GM19438 (cell line): Measurements from ENCODE around the gene FAU.

Experiments used
- ATAC-seq: cut with Tn5 transposase; IDR thresholded peaks from one replicate; pipeline ENCODE4 v1.9.1; 2021; ENCODE audit warnings: low read depth; ENCODE audit not compliant: unreplicated experiment

The FAU gene

DNA sequence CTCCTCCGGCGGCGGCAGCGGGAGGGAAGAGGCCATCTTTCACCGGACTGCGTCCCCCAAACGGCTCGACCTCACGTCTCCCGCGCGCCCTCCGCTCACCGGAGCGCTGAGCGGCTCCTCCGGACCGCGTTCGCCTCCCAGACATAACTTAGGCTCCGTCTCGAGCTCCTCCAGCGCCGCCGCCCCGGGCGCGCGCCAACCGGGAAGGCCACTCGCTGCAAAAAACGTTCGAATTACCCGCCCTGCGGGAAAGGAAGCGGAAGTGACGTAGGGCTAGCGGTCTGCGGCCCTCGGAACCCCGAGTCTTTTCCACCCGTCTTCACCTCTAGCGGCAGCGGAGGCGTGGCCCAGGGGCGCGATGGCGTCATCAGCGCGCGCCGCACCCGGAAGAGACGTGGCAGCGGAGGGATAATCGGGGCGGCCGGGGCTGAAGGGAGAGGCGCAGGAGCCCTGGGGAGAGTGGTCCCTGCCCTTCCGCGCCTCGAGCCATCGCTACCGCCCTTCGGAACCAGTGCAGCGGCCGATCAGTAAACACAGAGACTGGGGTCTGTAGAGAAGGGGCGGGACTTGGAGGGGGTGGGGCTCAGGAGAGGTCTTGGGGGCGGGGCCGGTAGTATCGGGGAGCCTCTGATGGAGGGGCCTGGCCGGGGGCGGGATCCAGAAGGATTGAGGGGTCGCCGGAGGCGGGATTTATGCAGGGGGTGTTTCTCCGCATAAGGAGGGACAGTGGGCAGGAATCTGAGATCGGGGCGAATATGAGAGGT, 37.9 kb downstream of the FAU start, which contains the start of the genes CDCA5 and ZFPL1:
TSS of gene CDCA5 (minus strand) at position 207 of the 764 bp plus-strand sequence. CDS start at position 145, 62 bp downstream.
TSS of gene ZFPL1 (plus strand) at position 389 of the 764 bp plus-strand sequence. CDS start 477 bp downstream, outside the sequence.
- peak; percentile 76 for ATAC-seq

DNA sequence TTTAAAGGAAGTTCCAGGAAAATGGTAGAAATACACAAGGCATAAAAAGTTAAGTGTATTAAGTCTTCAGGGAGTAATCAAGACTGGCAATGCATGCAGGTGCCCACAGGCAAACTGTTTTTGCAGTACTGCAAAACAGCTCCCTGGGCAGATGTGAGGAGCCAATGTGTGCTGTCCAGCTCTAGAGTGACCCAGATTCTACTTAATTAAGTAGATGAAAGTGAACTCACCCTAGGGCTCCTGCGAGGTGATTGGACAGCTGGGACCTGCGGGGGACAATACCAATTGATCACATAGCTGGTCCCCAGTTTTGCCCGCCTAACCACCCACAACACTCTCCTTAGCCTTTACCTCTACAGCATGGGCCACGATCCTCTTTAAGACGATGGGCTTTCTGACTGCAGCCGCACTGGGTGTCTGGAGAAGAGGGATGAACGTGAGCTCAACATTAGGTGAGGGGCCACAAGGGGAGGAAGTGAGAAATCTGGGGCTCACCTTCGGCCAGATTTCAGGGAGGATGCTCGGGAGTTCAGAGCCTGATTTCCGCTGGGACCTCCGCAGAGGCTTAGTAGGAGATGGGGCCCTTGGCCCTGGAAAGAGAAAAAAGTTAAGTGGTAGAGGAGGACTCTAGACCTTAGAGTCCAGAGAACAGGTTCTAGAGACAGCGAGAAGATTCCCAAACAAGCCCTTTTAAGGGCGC, 38.6 kb downstream of the FAU start:
- peak; percentile 10 for ATAC-seq

DNA sequence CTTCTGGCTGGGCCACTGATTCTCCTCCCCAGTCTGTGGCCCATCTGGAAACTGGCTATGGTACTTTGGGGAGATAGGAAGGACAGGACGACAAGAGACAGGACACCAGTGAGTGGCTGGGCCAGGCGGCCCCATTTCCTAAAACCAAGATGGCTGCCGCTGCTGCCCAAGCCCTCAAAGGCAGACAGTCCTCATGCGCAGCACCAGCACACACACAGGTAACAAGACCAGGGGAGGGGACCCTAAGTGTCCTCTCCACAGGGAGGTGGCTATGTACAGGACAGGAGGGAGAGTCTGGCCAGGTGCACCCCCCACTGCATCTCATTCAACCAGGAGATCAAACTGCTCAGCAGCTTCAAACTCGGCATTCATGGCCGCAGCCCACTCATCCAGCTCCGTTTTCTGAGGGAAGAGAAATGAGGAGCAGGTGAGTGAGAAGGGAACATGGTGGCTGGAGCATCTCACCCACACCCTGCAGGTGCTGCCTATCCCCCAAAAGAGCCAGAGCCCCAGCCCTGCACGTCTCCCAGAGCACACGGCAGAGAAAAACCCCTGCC, 43.1 kb downstream of the FAU start:
- no peak for ATAC-seq

DNA sequence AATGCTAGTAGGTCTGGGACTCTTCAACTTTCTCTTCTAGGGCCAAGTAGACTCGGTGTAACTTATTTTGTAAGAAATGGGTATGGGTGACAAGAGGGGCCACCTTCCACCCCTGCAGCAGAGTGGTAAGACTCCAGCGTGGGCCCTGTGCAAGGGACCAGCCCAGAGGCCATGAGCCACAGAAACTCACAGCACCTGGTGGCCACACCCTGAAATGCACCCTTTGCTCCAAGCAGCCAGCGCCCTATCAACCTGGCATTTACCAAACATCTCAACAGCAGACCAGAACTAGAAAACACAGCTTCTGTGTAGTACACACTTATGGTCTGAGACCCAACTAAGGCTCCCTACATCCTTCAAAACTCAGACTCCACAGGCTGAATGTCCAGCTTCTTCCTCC, 43.8 kb downstream of the FAU start:
- ATAC-seq, result no peak

DNA sequence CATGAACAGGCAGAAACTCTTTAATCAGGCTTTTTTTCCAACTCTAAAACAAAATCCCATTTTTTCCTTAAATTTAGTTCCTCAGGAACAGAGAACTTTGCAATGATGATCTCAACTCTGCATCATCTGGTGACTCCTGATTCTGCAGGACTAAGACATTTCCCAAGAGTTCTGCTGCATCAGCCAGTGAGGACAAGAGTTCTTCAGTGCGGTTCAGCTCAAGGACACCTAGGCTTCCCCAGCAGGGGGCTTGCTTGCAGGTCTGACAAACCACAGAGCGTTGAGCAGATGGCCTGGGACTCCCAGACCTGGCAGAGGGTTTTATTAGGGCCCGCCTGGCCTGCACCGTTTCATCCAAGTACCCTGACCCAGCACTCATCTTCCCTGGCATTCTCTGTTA, 44.5 kb downstream of the FAU start:
- no peak for ATAC-seq

DNA sequence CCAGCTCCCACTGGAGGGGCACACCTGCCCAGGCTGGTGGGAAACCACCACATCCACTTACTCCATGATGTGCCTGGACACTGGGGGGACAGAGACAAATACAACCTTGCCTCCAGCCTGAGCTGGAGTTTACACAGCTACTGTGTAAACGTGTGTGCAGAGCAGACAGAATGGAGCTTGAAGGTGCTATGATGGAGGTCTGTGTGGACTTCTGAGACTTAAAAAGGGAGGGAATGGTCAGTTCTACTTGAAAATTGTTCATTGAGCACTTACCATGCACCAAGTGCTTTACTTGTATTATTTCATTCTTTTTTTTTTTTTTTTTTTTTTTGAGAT, 49.3 kb downstream of the FAU start:
- ATAC-seq, result no peak

DNA sequence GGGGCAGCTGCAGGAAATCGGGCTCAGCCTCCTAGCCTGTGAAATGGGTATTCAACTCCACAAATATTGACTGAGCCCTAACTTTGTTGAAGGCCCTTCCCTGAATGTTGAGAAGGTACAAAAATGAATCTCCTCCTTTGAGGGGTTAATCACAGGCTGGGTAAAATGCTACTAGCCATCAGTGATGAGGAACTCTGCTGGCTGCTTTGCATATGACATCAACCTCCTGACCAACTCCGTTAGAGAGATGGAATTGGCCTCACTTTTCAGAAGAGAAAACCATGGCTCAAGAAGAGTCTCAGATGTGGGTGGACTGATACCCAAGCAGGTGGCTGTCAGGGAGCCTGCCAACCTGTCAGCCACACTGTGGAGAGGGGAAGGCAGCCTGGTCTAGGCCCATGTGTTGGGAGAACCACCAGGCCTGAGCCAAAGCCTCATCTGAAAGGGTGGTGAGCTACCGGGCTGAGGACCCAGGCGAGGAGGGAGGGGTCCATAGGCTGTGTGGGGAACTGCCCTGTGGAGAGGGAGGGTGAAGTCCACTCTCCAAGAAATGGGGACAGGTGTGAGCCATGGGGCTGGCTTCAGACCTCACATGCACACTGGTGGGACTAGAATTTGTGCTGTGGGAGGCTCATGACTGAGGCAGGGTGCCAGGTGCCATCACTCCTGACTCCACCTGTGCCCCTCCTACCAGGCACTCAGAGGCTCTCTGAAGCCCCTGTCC, 49.9 kb downstream of the FAU start:
- no peak for ATAC-seq
